Testis (tissue), 2 donors: Measurements from ENCODE around the gene IDUA.

Source experiments
- CTCF ChIP-seq, 3 experiments: fragments of 450-650 bp in 2 of 3; fragments of 200-600 bp in 1 of 3; sonication (generic) in 1 of 3; IDR thresholded peaks; one replicate each; pipeline ENCODE4 v1.5.1; 2016 to 2019; ENCODE audit warnings: antibody characterized with exemption in 3 of 3, mild to moderate bottlenecking in 2 of 3, moderate library complexity in 1 of 3
- POLR2A ChIP-seq: fragments of 450-650 bp; IDR thresholded peaks from one replicate; pipeline ENCODE4 v1.6.1; 2017; ENCODE audit warnings: antibody characterized with exemption, mild to moderate bottlenecking, moderate library complexity

GRCh38 chr4:948936-949300 lies 37.9 kb upstream of the IDUA start:
- TF ChIP-seq CTCF (IDR thresholded peaks at IDR 0.05) (no peak), POLR2A (no peak)
